Right renal cortex interstitium (tissue), 3 donors: ENCODE results near the gene SNTG2. TPM values are rescaled to one million over a fixed set of nuclear protein-coding genes. Genes with fewer than 3 reads are reported as not detected.

Source experiments
- DNase-seq, 3 donors: peaks; one replicate each; pipeline ENCODE4 v3.0.0-alpha.2; 2013; ENCODE audit warnings: low read depth in 3 of 3, low spot score in 2 of 3
- polyA plus RNA-seq, 3 donors: library from polyadenylated mRNA; unstranded; fragments of 120-200 nt; gene quantifications; one replicate each; pipeline ENCODE4 v1.2.1, GENCODE V29; 2013; ENCODE audit not compliant: insufficient read length in 3 of 3

SNTG2 gene
- polyA plus RNA-seq, 3 donors = 2.3 to 3.2 (median 2.7) TPM

DNA sequence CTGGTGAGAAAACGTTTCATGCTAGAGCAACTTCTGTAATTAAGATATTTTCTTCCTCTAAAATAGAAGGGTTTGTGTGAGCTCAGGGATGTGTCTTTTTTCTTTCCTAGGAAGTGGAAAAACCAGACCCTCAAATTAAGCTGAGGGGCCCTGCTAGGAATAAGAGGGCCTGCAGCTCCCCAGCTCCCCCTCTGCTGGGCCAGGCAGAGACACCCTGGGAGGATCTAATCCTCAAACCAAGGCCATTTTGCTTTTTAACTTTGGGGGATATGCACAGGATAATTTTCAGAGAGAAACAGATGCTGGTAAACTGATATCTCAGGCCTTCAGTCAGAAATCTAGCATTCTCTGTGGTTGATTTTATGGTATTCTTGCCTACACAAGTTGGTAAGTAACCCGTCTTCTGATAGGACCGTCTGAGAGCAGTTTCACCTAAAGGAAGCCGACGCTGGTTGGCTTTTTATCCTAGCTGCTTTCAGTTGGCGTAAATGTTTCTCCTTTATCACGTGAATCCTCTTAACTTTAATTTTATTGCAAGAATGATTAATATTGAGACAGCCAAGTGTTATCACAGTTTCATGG lies 34.8 kb downstream of the SNTG2 start:
- DNase-seq = no peak

DNA sequence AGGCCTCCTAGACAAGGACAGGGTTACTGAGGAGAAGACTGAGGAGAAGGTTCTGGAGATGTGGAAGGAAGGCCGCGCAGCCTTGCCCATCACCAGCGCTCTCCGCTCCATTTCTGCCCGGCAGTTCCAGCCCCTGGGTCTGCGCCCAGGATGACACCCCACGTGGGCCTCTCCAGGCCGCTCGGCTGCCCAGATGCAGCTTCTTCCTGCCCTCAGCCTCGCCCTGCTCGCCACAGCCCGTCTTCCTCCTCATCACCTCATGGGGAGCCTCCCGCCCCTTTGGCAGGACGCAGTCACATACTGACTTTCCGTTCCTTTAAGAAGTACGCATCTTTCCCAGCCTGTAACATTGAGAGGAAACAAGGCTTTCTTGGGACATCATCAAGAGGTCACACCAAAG lies 37.1 kb downstream of the SNTG2 start:
- DNase-seq = no peak

DNA sequence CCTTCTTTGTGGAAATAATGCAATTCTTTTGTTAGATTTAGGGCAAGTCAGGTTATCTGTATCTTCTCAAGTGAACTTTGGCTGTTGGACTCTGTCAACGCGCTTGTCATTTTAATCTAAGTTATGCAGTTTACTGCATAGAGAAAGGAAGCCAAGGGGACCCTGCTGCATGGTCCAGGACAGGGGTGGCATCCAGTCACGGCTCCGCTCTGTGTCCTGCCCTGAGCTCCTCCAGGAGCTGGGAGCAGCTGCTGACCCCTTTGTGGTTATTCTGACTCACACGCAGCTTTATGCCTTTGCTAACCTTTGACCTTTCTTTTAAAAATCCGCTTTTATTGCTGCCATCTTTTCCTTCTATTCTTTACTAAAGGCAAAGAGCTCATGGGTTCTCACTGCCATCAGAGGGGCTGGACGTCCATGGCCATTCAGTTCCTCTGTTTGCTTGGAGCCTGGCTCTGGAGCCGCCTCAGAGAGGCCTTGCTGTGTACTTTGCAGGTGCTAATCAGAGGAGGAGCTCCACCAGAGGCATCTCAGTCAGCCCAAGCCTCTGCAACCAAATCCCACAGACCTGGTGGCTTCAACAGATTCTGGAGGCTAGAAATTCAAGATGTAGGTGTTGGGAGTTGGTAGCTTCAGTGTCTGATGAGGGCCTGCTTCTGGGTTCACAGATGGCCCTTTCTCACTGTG lies 39.3 kb downstream of the SNTG2 start:
- no peak for DNase-seq

DNA sequence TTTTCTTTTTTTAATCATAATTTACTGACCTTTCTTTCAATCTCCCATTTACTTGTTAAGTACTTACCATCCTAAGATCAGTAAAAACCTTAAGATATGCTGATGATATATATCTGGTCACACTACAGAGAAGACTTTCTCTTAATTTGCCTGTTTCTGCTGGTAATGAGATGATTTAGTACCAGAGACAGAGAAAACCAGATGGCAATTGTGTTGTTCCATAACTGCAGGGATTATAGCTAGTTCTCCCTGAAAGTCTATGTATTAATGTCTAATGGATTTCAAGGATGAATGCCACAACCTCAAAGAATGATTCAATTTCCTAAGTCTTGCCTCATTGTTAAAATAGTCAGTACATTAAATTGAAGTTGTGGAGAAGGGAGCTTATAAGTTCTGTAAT lies 40.3 kb downstream of the SNTG2 start:
- DNase-seq = no peak

DNA sequence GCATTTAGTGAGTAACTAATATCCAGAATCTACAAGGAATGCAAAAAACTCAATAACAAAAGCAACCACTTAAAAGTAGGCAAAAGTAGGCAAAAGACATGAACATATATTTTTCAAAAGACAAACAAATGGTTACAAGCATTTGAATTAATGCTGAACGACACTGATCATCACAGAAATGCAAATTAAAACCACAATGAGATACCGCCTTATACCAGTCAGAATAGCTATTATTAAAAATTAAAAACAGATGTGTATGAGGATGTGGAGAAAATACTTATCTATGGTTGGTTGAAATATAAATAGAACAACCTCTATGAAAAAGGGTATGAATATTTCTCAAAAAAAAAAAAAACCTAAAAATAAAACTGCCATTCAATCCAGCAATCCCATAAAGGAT lies 51.7 kb downstream of the SNTG2 start:
- DNase-seq = no peak

DNA sequence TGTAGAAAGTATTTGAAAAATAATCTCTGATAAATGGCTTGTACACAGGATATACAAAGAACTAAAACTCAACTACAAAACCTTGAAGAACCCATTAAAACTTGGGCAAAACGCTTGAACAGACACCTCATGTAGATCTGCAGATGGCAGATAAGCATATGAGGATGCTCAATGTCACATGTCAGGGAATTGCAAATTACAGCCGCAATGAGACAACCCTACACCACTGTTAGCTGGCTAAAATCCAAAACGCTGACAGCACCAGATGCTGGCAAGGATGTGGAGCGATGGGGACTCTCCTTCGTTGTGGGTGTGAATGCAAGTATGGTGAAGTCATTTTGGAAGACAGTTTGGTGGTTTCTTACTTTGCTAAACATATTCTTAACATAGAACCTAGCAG lies 53.7 kb downstream of the SNTG2 start:
- no peak for DNase-seq

DNA sequence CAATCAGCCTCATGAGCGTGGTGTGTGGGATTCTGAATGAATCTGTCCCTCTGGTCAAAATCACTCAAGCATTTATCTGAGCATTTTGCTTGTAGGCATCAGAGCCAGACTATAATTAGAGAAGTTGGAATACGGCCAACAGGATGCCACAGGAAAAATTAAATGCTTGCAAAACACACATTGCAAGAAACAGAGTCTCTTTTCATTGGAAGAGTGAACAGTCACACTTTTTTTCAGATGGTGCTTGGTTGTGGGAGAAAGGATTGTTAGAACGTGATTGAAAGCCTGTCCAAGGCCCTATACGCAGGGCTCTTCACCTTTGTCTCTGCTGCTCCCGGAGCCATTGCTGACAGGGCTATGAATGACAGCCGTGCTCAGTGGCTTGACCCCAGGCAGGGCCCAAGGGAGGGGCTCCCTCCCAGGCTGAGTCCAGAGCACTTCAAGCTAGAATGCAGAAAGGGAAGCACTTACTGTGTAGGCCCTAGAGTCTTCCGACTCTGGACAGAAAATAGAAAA lies 59.8 kb downstream of the SNTG2 start:
- DNase-seq = peak; percentile 16 to 43 (median 42)

DNA sequence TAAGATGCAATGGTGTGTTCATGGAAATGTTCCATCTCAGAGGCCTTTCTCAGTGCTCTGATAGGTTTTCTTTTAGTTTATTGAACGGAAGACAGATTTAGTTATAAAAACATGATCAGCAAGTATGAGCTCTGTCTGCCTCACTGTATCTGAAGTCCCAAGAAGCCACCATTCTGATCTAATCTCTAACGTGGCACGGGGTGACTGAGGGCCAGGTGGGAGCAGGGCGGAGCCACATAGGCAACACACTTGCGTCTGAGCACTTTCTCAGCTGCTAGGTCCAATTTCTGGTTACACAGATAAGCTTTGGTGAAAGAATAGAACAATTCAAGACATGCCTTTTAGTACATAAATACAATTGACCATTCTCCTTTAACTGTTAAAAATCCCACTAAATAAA lies 60.4 kb downstream of the SNTG2 start:
- DNase-seq = no peak

DNA sequence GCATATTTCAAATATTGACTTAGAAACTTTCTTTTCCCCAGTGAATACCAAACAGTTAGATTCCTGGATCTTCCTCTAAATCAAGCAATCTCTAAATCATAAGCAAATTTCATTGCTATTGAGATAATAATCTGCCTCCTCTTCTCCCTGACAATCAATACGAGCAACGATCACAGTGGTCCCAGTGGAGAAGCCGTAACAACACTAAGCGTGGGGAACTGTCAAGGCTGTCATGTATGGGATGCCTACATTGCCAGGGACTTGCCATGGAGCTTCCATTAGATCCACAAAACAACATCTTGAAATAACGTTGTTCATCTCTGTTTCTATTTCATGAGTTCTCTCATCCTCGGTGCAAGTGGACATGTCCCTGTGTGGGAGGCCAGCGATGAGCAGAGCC lies 61.3 kb downstream of the SNTG2 start:
- DNase-seq = no peak

DNA sequence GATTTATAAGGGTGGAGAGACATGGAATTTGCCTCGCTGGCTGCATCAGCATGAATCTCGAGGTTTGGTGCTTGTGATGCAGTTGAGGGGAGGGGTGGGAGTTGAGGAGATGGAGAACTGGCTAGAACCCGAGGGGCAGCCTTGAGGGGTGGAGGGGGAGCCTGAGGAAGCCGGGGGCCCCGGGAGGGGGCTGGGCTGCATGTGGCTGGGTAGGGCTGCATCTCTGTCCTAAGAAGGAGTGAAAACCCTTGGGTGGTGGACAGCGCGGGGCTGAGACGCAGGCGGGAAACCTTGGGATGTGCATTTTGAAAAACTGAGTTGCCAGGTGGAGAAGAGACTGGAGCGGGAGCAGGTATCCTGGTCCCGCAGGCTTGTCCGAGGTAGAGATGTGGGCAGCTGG lies 64.2 kb downstream of the SNTG2 start:
- no peak for DNase-seq

DNA sequence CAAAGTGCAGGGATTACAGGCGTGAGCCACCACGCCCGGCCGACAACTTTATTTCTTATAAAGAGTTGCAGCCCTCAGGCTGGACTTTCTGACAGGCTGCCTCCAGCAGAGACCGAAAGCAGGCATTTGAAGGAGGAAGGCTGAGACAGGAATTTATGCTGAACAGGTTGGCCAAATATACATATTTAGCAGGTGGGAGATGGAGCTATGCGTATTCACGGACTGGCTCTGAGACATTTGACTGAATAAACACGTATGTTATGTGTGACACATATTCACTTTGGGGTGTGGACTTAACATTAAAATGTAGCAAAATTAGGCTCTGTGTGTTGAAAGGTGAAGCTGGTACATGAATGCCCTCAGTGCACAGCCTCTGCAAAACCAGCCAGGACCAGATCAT lies 65.9 kb downstream of the SNTG2 start:
- no peak for DNase-seq

DNA sequence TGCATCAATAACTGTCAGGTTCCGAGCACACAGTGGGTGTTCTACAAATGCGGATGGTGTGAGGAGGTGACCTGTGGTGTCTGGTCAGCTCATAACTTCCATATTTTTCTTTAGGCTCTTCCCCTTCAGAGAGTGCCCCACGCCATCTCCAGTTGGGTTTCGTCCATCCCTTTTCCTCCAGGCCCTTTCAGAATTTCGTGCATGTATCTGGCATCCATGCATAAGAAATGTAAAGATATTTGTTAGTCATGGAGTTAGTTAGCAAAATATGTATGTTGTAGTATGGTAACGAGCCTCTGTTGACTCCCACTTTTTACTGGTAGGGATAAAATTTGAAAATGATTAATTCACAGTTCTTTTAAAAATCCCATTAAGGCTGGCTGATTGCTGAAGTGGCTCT lies 67.2 kb downstream of the SNTG2 start:
- no peak for DNase-seq

DNA sequence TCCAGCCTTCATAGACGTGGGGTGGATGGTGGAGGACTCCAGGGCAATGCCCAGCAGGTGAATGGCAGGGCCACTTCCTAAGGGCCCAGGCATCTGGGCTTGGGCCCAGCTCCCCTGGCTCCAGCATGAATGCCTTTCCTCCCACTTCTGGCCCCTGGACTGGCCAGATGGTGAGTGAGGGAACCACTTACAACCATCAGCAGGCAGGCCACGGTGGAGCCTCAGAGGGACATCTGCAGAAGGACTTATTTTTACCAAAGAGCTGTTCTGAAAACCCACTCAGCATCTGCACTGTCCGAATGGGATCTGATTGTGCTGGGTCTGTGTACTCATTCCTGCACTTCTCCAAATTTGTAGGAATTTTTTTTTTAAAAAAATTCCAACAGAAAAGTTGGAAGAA lies 69.6 kb downstream of the SNTG2 start:
- no peak for DNase-seq

DNA sequence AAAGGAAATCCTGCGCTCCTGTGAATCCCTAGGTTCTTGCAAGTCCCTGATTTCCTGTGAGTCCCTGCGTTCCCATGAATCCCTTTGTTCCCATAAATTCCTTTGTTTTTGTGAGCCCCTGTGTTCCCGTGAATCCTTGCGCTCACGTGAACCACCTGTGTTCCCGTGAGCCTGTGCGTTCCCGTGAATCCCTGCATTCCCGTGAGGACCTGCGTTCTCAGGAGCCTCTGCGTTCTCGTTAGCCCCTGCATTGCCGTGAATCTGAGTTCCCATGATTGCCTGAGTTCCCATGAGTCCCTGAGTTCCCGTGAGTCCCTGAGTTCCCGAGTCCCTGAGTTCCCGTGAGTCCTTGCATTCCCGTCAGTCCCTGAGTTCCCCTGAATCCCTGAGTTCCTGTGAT lies 71.5 kb downstream of the SNTG2 start:
- DNase-seq = no peak

DNA sequence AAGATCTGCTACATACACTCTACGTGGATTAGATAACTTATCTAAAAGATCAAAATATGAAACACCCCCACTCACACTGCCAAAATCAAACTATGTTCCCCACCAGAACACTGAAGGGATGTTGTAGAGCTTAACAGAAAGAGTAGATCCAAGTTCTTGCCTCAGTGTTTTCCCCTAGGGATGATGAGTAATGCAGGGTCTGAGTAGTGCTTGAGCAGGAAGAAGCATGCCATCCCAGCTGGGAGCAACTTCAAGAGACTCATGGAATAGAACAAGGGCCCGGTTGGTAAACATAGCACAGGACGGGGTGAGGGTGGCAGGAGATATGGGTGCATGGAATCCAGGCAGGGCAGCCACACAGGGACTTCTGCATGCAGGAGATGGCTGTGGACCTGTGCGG lies 74.3 kb downstream of the SNTG2 start:
- no peak for DNase-seq

DNA sequence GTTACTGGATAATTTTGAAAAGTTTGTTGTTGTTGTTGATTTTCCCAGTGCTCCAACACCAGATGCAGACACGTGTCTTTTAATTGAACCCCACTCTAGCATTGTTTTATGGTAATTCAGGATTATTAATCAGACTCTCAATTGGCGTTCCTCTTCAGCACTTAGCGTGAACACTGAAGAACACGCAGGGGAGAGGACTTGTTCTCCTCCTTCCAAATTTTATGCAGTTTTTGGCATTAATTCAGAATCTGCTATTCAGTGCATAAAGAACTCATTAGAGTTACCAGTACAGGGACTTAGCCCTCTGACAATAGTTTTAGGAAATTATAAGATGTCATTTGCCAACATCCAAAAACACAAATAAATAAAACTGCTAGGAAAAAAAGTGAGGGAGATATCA lies 75.5 kb downstream of the SNTG2 start:
- DNase-seq = no peak

DNA sequence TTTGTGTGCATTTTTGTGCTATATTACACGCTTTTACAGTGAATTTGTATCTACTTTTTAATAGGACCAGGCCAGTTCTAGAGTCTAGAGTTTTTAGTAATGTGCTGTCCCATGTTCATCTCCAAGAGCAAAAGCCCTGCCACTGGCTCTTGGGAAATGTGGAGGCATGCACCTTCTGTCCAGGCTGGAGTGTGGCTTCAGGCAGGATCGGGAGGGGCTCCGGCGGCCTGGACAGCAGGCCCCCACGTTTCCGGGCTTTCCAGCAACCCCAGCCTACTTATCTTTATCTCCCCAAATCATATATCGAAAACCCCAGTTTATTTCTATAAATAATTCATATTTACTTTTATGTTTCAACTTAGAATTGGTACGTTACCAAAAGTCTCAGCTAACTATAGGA lies 78.2 kb downstream of the SNTG2 start:
- no peak for DNase-seq

DNA sequence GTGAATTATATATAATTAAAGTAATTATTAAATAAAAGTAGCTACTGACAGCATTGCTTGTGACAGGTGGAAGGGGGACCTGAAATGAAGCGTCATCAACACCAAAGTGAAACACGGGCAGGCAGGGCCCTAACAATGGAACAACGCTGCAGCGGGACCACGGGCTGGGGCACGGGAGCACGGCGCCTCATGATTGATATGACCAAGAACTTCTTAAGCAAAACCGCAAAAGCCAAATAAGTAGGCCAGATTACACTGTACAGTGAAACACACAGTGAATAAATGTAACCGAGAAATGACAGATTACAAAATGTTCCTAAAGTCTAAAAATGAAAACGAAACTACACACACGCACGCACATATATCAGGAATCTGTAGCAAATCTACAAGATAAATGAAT lies 81.4 kb downstream of the SNTG2 start:
- DNase-seq = no peak

DNA sequence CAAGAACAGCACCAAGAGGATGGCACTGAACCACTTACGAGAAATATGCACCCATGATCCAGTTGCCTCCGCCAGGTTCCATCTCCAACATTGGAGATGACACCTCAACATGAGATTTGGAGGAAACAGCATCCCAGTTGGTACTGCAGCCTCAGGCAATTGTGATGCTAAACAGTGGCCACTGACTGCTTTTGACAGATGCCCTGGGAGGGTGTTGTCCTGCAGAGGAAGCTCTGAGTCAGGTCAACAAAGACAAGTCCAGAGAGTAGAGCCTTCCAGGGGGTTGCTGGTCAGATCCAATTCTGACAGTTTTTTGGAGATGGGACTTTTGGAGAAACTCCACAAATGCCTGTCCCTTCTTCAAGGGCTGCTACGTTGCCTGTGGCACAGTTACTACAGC lies 82.4 kb downstream of the SNTG2 start:
- no peak for DNase-seq

DNA sequence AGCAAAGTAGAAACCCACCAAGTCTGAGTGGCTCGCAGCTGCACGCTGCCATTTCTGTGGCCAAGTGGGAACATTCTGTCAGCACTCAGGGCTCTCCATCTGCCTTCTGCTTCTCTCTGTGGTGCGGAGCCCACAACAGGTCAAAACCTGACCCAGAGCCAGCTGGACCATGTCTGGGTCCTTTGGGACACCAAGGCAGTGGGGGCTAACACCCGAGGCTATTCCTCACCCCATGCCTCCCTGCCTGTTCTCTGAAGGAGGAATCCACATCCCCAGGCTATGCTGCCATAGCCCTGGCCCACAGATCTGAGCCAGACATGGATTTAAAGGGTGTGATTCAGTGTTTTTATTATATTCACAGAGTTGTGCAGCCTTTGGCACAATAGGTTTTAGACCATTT lies 86.4 kb downstream of the SNTG2 start:
- no peak for DNase-seq

DNA sequence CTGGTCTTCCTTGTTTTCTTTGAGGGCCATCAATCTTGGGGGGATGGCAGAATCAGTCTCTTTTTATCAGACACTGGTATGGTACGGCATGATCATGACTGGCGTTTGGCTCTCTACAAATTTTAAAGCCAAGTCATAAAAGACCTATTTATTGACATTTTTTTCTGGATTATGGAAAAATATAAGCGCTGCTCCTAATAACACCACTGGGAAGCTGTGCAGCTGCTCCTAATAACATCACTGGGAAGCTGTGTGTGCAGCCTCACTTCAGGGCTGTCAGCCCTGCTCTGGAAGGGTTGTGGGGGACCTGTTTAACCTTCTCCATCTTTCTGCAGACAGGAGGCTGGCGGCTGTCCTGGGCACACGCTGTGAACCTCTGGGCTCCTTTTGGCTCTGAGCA lies 88.9 kb downstream of the SNTG2 start:
- no peak for DNase-seq

DNA sequence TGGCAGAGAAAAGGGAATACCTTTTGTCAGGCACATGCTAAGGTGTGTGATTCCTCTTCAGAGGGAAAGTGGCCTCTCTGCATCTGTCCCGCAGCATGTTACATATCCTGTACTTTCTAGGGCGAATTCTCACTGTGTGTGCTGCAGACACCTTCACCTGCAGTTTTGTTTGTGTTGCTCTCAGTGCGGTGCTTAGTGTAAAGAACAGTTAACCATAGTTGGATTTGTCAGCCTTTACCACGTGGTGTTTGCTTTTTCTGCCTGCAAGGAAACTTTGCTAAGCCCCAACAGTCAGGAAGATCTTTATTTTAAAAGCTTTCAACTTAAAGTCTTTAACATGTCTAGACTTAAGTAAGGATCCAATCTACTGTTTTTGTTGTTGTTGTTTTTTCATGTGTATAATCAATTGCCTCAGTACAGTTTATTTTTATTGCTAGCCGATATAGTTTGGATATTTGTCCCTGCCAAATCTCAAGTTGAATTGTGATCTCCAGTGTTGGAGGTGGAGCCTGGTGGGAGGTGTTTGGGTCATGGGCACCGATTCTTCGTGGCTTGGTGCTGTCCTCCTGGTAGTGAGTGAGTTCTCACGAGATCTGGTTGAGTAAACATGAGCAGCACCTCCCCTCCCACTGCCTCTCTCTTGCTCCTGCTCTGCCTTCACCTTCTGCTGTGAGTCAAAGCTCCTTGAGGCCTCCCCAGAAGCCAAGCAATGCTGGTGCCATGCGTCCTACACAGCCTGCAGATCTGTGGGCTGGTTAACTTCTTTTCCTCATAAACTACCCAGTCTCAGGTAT lies 90.6 kb downstream of the SNTG2 start:
- no peak for DNase-seq
